Fibroblast of peridontal ligament (primary cell): Measurements from ENCODE around the gene G6PC2.

Experiments
- DNase-seq: peaks from one replicate; pipeline ENCODE4 v3.0.0-alpha.2; 2010; ENCODE audit errors: extremely low read depth

The G6PC2 gene

DNA sequence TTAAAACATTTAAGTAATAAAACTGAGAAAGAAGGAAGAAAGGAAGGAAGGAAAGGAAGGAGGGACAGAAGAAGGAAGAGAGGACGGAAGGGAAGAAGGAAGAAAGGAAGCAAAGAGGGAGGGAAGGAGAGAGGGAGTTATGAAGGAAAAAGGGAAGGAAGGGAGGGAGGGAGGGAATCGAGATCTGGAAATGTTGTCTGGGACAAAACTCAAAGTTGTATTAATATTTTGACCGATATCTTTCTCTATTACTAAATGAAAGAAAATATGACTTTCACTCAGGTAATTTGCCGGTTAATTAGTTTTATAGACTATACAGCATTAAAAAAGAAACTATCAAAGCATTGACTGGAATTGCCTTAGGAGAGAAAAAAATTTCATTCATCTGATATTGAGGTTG is 44.4 kb downstream of the G6PC2 start:
- DNase-seq: no peak

DNA sequence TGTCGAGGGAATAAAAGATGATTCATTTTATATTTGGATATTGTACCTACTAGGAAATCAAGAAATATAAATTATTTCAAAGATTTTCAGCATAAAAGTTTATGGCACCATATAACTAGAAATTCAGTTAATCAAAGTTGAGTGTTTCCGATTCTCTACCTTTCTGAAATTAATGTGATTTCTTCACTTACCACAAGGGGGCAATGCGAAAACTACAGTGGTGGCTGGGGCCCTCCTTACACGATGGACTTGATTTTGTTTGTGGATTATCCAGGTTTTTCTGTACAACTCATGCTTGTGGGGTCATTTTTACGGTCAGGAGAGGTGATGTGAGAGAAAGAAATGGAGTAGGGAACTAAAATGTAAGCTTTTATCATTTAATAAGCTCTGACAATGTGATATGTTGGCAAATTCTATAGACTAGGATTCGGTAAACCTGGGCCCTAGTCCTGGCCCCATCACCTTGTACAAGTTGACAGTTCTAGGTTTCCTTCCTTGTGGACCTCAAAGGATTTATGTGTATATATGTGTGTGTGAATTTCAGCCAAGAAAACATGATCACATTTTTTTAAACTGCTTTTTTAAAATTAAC is 47.6 kb downstream of the G6PC2 start:
- DNase-seq: peak; percentile 5

DNA sequence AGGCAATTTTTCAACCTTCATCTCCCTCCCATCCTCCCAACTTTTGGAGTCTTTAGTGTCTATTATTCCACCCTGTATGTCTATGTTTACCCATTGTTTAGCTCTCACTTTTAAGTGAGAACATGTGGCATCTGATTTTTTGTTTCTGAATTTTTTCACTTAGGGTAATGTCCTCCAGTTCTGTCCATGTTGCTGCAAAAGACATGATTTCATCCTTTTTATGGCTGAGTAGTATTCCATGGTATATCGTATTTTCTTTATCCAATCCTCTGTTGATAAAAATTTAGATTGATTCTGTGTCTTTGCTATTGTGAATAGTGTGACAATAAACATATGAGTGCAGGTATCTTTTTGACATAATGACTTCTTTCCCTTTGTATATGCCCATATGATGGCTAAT is 48.2 kb downstream of the G6PC2 start:
- no peak for DNase-seq

DNA sequence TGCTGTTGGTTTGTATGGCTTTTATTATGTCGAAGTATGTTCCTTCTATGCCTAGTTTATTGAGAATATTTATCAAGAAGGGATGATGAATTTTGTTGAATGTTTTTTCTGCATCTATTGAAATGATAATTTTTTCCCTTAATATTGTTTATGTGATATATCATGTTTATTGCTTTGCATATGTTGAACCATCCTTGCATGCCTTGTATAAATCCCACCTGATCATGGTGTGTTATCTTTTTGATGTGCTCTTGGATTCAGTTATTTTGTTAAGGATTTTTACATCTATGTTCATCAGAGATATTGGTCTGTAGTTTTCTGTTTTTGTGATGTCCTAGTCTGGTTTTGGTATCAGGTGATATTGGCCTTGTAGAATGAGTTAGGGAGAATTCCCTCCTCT is 50.8 kb downstream of the G6PC2 start:
- DNase-seq: no peak

DNA sequence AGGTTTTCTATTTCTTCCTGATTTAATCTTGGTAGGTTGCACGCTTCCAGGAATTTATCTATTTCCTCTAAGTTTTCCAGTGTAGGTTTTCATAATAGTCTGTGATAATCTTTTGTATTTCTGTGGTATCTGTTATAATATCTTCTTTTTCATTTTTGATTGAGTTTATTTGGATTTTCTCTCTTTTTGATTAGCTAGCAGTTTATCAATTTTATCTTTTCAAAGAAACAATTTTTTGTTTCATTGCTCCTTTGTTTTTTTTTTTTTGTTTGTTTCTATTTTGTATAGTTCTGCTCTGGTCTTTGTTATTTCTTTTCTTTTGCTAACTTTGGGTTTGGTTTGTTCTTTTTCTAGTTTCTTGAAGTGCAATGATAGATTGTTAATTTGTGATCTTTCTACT is 51.3 kb downstream of the G6PC2 start:
- no peak for DNase-seq

DNA sequence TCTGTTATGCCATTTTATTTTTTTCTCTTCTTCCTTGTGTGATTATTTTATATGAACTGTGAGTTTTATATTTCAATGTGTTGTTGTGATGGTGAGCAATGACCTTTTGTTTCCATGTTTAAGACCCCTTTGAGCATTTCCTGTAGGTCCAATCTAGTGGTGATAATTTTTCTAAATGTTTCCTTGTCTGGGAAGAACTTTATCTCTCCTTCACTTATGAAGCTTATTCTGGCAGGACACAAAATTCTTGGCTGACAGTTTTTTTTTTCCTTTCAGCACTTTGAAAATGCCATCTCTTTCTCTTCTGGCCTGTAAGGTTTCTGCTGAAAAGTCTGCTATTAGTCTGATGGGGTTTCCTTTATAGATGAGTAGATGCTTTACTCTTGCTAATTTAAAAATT is 53.2 kb downstream of the G6PC2 start:
- DNase-seq: no peak

DNA sequence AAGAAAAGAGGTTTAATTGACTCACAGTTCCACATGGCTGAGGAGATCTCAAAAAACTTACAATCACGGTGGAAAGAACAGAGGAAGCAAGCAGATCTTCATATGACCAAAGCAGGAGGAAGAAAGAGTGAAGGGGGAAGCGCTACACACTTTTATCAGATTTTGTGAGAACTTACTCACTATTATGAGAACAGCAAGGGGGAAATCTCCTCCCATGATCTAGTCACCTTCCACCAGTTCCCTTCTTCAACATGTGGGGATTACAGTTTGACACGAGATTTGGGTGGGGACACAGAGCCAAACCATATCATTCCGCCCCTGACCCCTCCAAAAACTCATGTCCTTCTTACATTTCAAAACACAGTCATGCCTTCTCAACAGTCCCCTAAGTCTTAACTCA is 54.2 kb downstream of the G6PC2 start:
- no peak for DNase-seq

DNA sequence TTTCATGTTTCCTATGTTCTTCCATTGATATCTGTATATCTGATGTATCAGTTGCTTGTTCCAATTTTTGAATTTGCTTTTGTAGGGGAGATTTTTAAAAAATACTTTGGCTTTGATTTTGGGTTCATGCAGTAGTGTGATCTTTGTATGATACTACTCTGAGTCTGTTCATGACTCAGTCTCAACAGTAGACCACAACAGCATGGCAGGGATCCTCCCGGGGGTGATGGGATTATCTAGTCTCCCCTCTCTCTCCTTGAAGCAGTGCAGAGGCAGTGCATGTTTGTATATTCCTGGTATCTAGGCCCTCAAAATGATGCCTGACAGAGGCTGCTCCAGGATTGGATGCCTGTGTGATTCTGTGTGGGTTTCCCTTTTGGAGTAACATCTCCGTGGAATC is 55.3 kb downstream of the G6PC2 start:
- no peak for DNase-seq
